SK-N-SH treated with all-trans-retinoic acid at 6 μM for 48 hours (cell line): ENCODE measurements around the gene GAST.
A peak's percentile ranks its signal among the peaks of the same experiment; 100 is the strongest.

Source experiments
- ATAC-seq: fragments of 200-7000 bp; cut with Tn5 transposase; 3 replicates; pipeline ENCODE4 v1.9.1; 2020; ENCODE audit warnings: mild to moderate bottlenecking, moderate library complexity
- ARNTL ChIP-seq: fragments of 450-650 bp; formaldehyde crosslinking; IDR thresholded peaks from 2 replicates; pipeline ENCODE4 v1.5.0; 2020; ENCODE audit warnings: low read depth, mild to moderate bottlenecking, moderate library complexity, borderline replicate concordance
- BACH2 ChIP-seq: fragments of 250-450 bp; sonication (Bioruptor Pico); IDR thresholded peaks from 2 replicates; pipeline ENCODE4 v1.9.0; 2021; ENCODE audit warnings: mild to moderate bottlenecking, borderline replicate concordance
- CREB5 ChIP-seq: fragments of 250-450 bp; sonication (Bioruptor Pico); IDR thresholded peaks from 2 replicates; pipeline ENCODE4 v1.5.1; 2020; ENCODE audit warnings: low read depth, mild to moderate bottlenecking, moderate library complexity
- CSDC2 ChIP-seq: fragments of 250-450 bp; sonication (Bioruptor Pico); IDR thresholded peaks from 2 replicates; pipeline ENCODE4 v1.5.0; 2020; ENCODE audit warnings: mild to moderate bottlenecking, moderate library complexity
- ESRRG ChIP-seq: fragments of 250-450 bp; sonication (Bioruptor Pico); IDR thresholded peaks from 2 replicates; pipeline ENCODE4 v1.6.1; 2021; ENCODE audit warnings: mild to moderate bottlenecking
- GLIS3 ChIP-seq: fragments of 250-450 bp; sonication (Bioruptor Pico); IDR thresholded peaks from 2 replicates; pipeline ENCODE4 v1.5.0; 2020; ENCODE audit warnings: mild to moderate bottlenecking, moderate library complexity
- ISL1 ChIP-seq: fragments of 250-450 bp; sonication (Bioruptor Pico); IDR thresholded peaks from 2 replicates; pipeline ENCODE4 v2.1.2; 2022; ENCODE audit warnings: mild to moderate bottlenecking, moderate library complexity
- OSR1 ChIP-seq: fragments of 250-450 bp; sonication (Bioruptor Pico); IDR thresholded peaks from 2 replicates; pipeline ENCODE4 v1.8.0; 2022; ENCODE audit warnings: moderate library complexity, mild to moderate bottlenecking, inconsistent platforms
- PATZ1 ChIP-seq: fragments of 250-450 bp; sonication (Bioruptor Pico); IDR thresholded peaks from 2 replicates; pipeline ENCODE4 v1.8.0; 2020; ENCODE audit warnings: mild to moderate bottlenecking, moderate library complexity, borderline replicate concordance
- POU6F1 ChIP-seq: fragments of 250-450 bp; sonication (Bioruptor Pico); IDR thresholded peaks from 2 replicates; pipeline ENCODE4 v1.8.0; 2021; ENCODE audit warnings: low read depth, mild to moderate bottlenecking, moderate library complexity, borderline replicate concordance
- PPARA ChIP-seq: fragments of 250-450 bp; sonication (Bioruptor Pico); IDR thresholded peaks from 2 replicates; pipeline ENCODE4 v1.5.0; 2020; ENCODE audit warnings: mild to moderate bottlenecking, borderline replicate concordance
- RARB ChIP-seq: fragments of 250-450 bp; sonication (Bioruptor Pico); IDR thresholded peaks from 2 replicates; pipeline ENCODE4 v1.8.0; 2021; ENCODE audit warnings: mild to moderate bottlenecking, moderate library complexity
- SNAI2 ChIP-seq: fragments of 250-450 bp; sonication (Bioruptor Pico); IDR thresholded peaks from 2 replicates; pipeline ENCODE4 v1.5.0; 2020; ENCODE audit warnings: mild to moderate bottlenecking, moderate library complexity
- TCF4 ChIP-seq: fragments of 250-450 bp; sonication (Bioruptor Pico); IDR thresholded peaks from 2 replicates; pipeline ENCODE4 v1.8.0; 2021; ENCODE audit warnings: mild to moderate bottlenecking, moderate library complexity, borderline replicate concordance
- TOX ChIP-seq: fragments of 250-450 bp; sonication (Bioruptor Pico); IDR thresholded peaks from 2 replicates; pipeline ENCODE4 v1.8.0; 2021; ENCODE audit warnings: mild to moderate bottlenecking, moderate library complexity, borderline replicate concordance
- TSHZ2 ChIP-seq: fragments of 250-450 bp; sonication (Bioruptor Pico); IDR thresholded peaks from 2 replicates; pipeline ENCODE4 v1.5.0; 2020; ENCODE audit warnings: mild to moderate bottlenecking, moderate library complexity
- ZC3H10 ChIP-seq: fragments of 250-450 bp; sonication (Bioruptor Pico); IDR thresholded peaks from 2 replicates; pipeline ENCODE4 v1.5.1; 2021; ENCODE audit warnings: mild to moderate bottlenecking, moderate library complexity
- ZFP3 ChIP-seq: fragments of 250-450 bp; sonication (Bioruptor Pico); IDR thresholded peaks from 2 replicates; pipeline ENCODE4 v1.5.0; 2020; ENCODE audit warnings: mild to moderate bottlenecking, moderate library complexity
- ZFP30 ChIP-seq: fragments of 450-650 bp; formaldehyde crosslinking; IDR thresholded peaks from 2 replicates; pipeline ENCODE4 v1.5.0; 2022; ENCODE audit warnings: mild to moderate bottlenecking, moderate library complexity
- ZNF565 ChIP-seq: fragments of 450-650 bp; formaldehyde crosslinking; conservative IDR thresholded peaks from 2 replicates; pipeline ENCODE4 v1.5.0; 2020; ENCODE audit warnings: low read depth, mild to moderate bottlenecking, moderate library complexity
- ZNF70 ChIP-seq: fragments of 450-650 bp; formaldehyde crosslinking; IDR thresholded peaks from 2 replicates; pipeline ENCODE4 v1.5.0; 2020; ENCODE audit warnings: mild to moderate bottlenecking, moderate library complexity
- ZNF8 ChIP-seq: fragments of 450-650 bp; formaldehyde crosslinking; IDR thresholded peaks from 2 replicates; pipeline ENCODE4 v1.5.0; 2020; ENCODE audit warnings: mild to moderate bottlenecking, moderate library complexity
- TF ChIP-seq, protein P1 (sequence below): fragments of 250-450 bp; sonication (Bioruptor Pico); IDR thresholded peaks from 2 replicates; pipeline ENCODE4 v1.5.1; 2021; ENCODE audit warnings: mild to moderate bottlenecking, moderate library complexity

Gene GAST

GRCh38 chr17:41695134-41695661 is 16.9 kb upstream of the GAST start:
- TF ChIP-seq OSR1 (no peak), TCF4 (CRISPR knock-in tag) (no peak), ZFP3 (CRISPR knock-in tag) (no peak), PPARA (no peak), BACH2 (CRISPR knock-in tag) (no peak), SNAI2 (CRISPR knock-in tag) (no peak), ZNF8 (CRISPR knock-in tag) (no peak), CREB5 (no peak), RARB (no peak), ESRRG (CRISPR knock-in tag) (no peak), ZC3H10 (CRISPR knock-in tag) (no peak), TOX (CRISPR knock-in tag) (no peak), TSHZ2 (CRISPR knock-in tag) (no peak), POU6F1 (CRISPR knock-in tag) (no peak), ARNTL (CRISPR knock-in tag) (no peak), GLIS3 (CRISPR knock-in tag) (no peak), ISL1 (CRISPR knock-in tag) (no peak), ZFP30 (CRISPR knock-in tag) (no peak)
- TF ChIP-seq, protein P1, sequence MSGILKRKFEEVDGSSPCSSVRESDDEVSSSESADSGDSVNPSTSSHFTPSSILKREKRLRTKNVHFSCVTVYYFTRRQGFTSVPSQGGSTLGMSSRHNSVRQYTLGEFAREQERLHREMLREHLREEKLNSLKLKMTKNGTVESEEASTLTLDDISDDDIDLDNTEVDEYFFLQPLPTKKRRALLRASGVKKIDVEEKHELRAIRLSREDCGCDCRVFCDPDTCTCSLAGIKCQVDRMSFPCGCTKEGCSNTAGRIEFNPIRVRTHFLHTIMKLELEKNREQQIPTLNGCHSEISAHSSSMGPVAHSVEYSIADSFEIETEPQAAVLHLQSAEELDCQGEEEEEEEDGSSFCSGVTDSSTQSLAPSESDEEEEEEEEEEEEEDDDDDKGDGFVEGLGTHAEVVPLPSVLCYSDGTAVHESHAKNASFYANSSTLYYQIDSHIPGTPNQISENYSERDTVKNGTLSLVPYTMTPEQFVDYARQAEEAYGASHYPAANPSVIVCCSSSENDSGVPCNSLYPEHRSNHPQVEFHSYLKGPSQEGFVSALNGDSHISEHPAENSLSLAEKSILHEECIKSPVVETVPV = no peak
- peak; percentile 17 for ATAC-seq

- ATAC-seq = peak; percentile 57
- TF ChIP-seq PATZ1 (CRISPR knock-in tag) (no peak), ARNTL (CRISPR knock-in tag) (no peak), RARB (no peak), BACH2 (CRISPR knock-in tag) (no peak), POU6F1 (CRISPR knock-in tag) (no peak), ZNF565 (CRISPR knock-in tag) (no peak), TSHZ2 (CRISPR knock-in tag) (no peak), ZC3H10 (CRISPR knock-in tag) (no peak), OSR1 (no peak), PPARA (no peak), ZNF70 (no peak), ZFP3 (CRISPR knock-in tag) (no peak), ESRRG (CRISPR knock-in tag) (no peak), CSDC2 (CRISPR knock-in tag) (no peak), ZFP30 (CRISPR knock-in tag) (no peak)
- TF ChIP-seq, protein P1 = no peak
Observed at GRCh38 chr17:41695954-41696757, 16.0 kb upstream of the GAST start.
